Testis (tissue), 3 donors: ENCODE data around the gene KRT35. TPM values are rescaled to one million over a fixed set of nuclear protein-coding genes. Genes with fewer than 3 reads are reported as not detected.

ENCODE experiments used
- DNase-seq: peaks from one replicate; pipeline ENCODE4 v3.0.0-alpha.2; 2019
- H3K27ac ChIP-seq, 2 donors: fragments of 200-600 bp; sonication (generic); one replicate each; pipeline ENCODE4 v1.5.1; 2019
- H3K27me3 ChIP-seq: fragments of 200-600 bp; sonication (generic); one replicate; pipeline ENCODE4 v1.5.1; 2019
- H3K36me3 ChIP-seq: fragments of 200-600 bp; sonication (generic); one replicate; pipeline ENCODE4 v1.5.1; 2017; ENCODE audit warnings: low read depth; ENCODE audit errors: missing control alignments
- H3K4me1 ChIP-seq: fragments of 200-600 bp; sonication (generic); one replicate; pipeline ENCODE4 v1.5.1; 2019
- H3K4me3 ChIP-seq, 2 donors: fragments of 200-600 bp; sonication (generic); one replicate each; pipeline ENCODE4 v1.5.1; 2017 to 2019
- H3K9me3 ChIP-seq: fragments of 200-600 bp; sonication (generic); one replicate; pipeline ENCODE4 v1.5.1; 2017
- CTCF ChIP-seq, 3 experiments: fragments of 450-650 bp in 2 of 3; fragments of 200-600 bp in 1 of 3; sonication (generic) in 1 of 3; IDR thresholded peaks; one replicate each; pipeline ENCODE4 v1.5.1; 2016 to 2019; ENCODE audit warnings: antibody characterized with exemption in 3 of 3, mild to moderate bottlenecking in 2 of 3, moderate library complexity in 1 of 3
- POLR2A ChIP-seq: fragments of 450-650 bp; IDR thresholded peaks from one replicate; pipeline ENCODE4 v1.6.1; 2017; ENCODE audit warnings: antibody characterized with exemption, mild to moderate bottlenecking, moderate library complexity
- WGBS, 2 donors: methylation state at CpG; one replicate each; pipeline ENCODE4 v1.1.5; 2018; 5-methylcytosine and 5-hydroxymethylcytosine counted together
- intact Hi-C: fragments of 100-400 bp; cut with DNase I; formaldehyde crosslinking; loops from one replicate; pipeline ENCODE4 v1.15.1; 2023; ENCODE audit warnings: low total_unique reads
- polyA plus RNA-seq: library from polyadenylated mRNA; stranded (reverse); fragments of 350-450 nt; fragmentation: Illumina TruSeq; extraction: RNeasy Lipid Tissue Mini Kit (QIAGEN cat#74804); gene quantifications from one replicate; pipeline ENCODE4 v1.2.3, GENCODE V29; 2014; ENCODE audit warnings: low read depth, low replicate concordance; ENCODE audit not compliant: insufficient read depth
- total RNA-seq, 2 donors: library from RNA; depleted of rRNA; stranded (reverse); fragments of >200 nt; gene quantifications; one replicate each; pipeline ENCODE4 v1.2.3, GENCODE V29; 2016

Gene KRT35
- total and polyA plus RNA-seq, 3 donors from 2014 or later: 0.18 TPM; not detected in 2

- no peak for DNase-seq
- H3K4me1 ChIP-seq: no peaks in the 10 kb centered on the region
- no peaks in the 10 kb centered on the region for H3K9me3 ChIP-seq
- intact Hi-C loops: no loop called here
- H3K36me3 ChIP-seq: no peaks in the 10 kb centered on the region
- H3K27ac ChIP-seq: no peak overlapping the region
- 73 to 89% methylated on average over 4 to 5 of the region's 5 CpGs for WGBS, 2 donors
- no peaks in the 10 kb centered on the region for H3K27me3 ChIP-seq
- no peak overlapping the region for H3K4me3 ChIP-seq
- TF ChIP-seq CTCF (IDR thresholded peaks at IDR 0.05): no peak
- TF ChIP-seq POLR2A: no peak
Observed at GRCh38 chr17:41439375-41439774, 41.6 kb downstream of the KRT35 start.

GRCh38 chr17:41437769-41438168, 43.2 kb downstream of the KRT35 start:
- 92 to 94% methylated on average over 3 to 9 of the region's 9 CpGs for WGBS, 2 donors
- Histone ChIP-seq H3K27me3 (no peaks in the 10 kb centered on the region), H3K36me3 (no peaks in the 10 kb centered on the region), H3K27ac (no peak overlapping the region), H3K4me1 (no peaks in the 10 kb centered on the region), H3K4me3 (no peak overlapping the region), H3K9me3 (no peaks in the 10 kb centered on the region)
- DNase-seq: no peak
- no peak for TF ChIP-seq CTCF (IDR thresholded peaks at IDR 0.05)
- no peak for TF ChIP-seq POLR2A
- intact Hi-C loops: no loop called here

GRCh38 chr17:41437254-41437653, 43.7 kb downstream of the KRT35 start:
- H3K9me3 ChIP-seq: no peaks in the 10 kb centered on the region
- no peak for DNase-seq
- H3K4me1 ChIP-seq: no peaks in the 10 kb centered on the region
- intact Hi-C loops: no loop called here
- no peaks in the 10 kb centered on the region for H3K27me3 ChIP-seq
- H3K27ac ChIP-seq: no peak overlapping the region
- TF ChIP-seq CTCF (IDR thresholded peaks at IDR 0.05) (no peak), POLR2A (no peak)
- no peak overlapping the region for H3K4me3 ChIP-seq
- 78 to 94% methylated on average over 6 to 7 of the region's 7 CpGs for WGBS, 2 donors
- no peaks in the 10 kb centered on the region for H3K36me3 ChIP-seq

GRCh38 chr17:41434415-41434814, 46.5 kb downstream of the KRT35 start:
- DNase-seq: no peak

More at GRCh38 chr17:41434415-41434814, 46.5 kb downstream of the KRT35 start:
- TF ChIP-seq POLR2A (no peak), CTCF (IDR thresholded peaks at IDR 0.05) (no peak)
- Histone ChIP-seq H3K9me3 (no peaks in the 10 kb centered on the region), H3K4me3 (no peak overlapping the region), H3K27me3 (no peaks in the 10 kb centered on the region), H3K27ac (no peak overlapping the region), H3K4me1 (no peaks in the 10 kb centered on the region), H3K36me3 (no peaks in the 10 kb centered on the region)
- intact Hi-C loops: no loop called here
- WGBS, 2 donors: 40 to 48% methylated on average over 5 of the region's 5 CpGs
